ENCODE measurements around the gene WNT9A.

WNT9A gene

GRCh38 chr1:227934476-227935313 is 13.0 kb downstream of the WNT9A start (continued):
- TF ChIP-seq, protein P1, sequence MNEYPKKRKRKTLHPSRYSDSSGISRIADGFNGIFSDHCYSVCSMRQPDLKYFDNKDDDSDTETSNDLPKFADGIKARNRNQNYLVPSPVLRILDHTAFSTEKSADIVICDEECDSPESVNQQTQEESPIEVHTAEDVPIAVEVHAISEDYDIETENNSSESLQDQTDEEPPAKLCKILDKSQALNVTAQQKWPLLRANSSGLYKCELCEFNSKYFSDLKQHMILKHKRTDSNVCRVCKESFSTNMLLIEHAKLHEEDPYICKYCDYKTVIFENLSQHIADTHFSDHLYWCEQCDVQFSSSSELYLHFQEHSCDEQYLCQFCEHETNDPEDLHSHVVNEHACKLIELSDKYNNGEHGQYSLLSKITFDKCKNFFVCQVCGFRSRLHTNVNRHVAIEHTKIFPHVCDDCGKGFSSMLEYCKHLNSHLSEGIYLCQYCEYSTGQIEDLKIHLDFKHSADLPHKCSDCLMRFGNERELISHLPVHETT (tag by site-specific recombination; IDR thresholded peaks at IDR 0.05), result peak; percentile 98
- TF ChIP-seq ZNF623 (tag by site-specific recombination; IDR thresholded peaks at IDR 0.05), result no peak
- peak; percentile 57 for TF ChIP-seq ZEB2 (tag by site-specific recombination; IDR thresholded peaks at IDR 0.05)
- TF ChIP-seq, protein P2, sequence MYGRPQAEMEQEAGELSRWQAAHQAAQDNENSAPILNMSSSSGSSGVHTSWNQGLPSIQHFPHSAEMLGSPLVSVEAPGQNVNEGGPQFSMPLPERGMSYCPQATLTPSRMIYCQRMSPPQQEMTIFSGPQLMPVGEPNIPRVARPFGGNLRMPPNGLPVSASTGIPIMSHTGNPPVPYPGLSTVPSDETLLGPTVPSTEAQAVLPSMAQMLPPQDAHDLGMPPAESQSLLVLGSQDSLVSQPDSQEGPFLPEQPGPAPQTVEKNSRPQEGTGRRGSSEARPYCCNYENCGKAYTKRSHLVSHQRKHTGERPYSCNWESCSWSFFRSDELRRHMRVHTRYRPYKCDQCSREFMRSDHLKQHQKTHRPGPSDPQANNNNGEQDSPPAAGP (tag by site-specific recombination; IDR thresholded peaks at IDR 0.05), result peak; percentile 95
- TF ChIP-seq, protein P3, sequence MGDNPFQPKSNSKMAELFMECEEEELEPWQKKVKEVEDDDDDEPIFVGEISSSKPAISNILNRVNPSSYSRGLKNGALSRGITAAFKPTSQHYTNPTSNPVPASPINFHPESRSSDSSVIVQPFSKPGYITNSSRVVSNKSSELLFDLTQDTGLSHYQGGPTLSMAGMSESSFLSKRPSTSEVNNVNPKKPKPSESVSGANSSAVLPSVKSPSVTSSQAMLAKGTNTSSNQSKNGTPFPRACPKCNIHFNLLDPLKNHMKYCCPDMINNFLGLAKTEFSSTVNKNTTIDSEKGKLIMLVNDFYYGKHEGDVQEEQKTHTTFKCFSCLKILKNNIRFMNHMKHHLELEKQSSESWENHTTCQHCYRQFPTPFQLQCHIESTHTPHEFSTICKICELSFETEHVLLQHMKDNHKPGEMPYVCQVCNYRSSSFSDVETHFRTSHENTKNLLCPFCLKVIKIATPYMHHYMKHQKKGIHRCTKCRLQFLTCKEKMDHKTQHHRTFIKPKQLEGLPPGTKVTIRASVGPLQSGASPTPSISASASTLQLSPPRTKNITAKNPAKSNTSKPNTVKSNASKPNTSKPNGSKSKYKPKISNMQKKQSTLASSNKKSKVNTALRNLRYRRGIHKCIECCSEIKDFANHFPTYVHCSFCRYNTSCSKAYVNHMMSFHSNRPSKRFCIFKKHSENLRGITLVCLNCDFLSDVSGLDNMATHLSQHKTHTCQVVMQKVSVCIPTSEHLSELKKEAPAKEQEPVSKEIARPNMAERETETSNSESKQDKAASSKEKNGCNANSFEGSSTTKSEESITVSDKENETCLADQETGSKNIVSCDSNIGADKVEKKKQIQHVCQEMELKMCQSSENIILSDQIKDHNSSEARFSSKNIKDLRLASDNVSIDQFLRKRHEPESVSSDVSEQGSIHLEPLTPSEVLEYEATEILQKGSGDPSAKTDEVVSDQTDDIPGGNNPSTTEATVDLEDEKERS (tag by site-specific recombination; IDR thresholded peaks at IDR 0.05), result peak; percentile 80; the same call in 1 of the 2 replicates
- TF ChIP-seq ZNF155 (tag by site-specific recombination; IDR thresholded peaks at IDR 0.05), result peak; percentile 8; the same call in 1 of the 2 replicates
- no peak for TF ChIP-seq ZNF707 (tag by site-specific recombination; IDR thresholded peaks at IDR 0.05)
- TF ChIP-seq GLIS2 (tag by site-specific recombination; IDR thresholded peaks at IDR 0.05), result peak; percentile 29; the same call in 1 of the 2 replicates
- TF ChIP-seq BCL11A (tag by site-specific recombination; IDR thresholded peaks at IDR 0.05; ENCODE audit: low read depth), result peak; percentile 68
- 0 out of 2 replicates have a peak, but pooled peaks have one; percentile 64 for TF ChIP-seq ZBTB1 (tag by site-specific recombination; IDR thresholded peaks at IDR 0.05)
- no peak for TF ChIP-seq ZNF132 (tag by site-specific recombination; IDR thresholded peaks at IDR 0.05; ENCODE audit: borderline replicate concordance)
- no peak for TF ChIP-seq ZNF701 (tag by site-specific recombination; IDR thresholded peaks at IDR 0.05)
- peak; percentile 84 for TF ChIP-seq HIC1 (tag by site-specific recombination; IDR thresholded peaks at IDR 0.05)
- no peak for TF ChIP-seq ZNF529 (tag by site-specific recombination; IDR thresholded peaks at IDR 0.05; ENCODE audit: insufficient replicate concordance)
- TF ChIP-seq SP3 (tag by site-specific recombination; IDR thresholded peaks at IDR 0.05), result peak; percentile 64
- no peak for TF ChIP-seq ZNF174 (tag by site-specific recombination; IDR thresholded peaks at IDR 0.05)
- peak; percentile 43; the same call in 1 of the 2 replicates for TF ChIP-seq ZBTB10 (tag by site-specific recombination; IDR thresholded peaks at IDR 0.05)
- TF ChIP-seq ZSCAN4 (tag by site-specific recombination; IDR thresholded peaks at IDR 0.05), result no peak
- TF ChIP-seq BCL6B (tag by site-specific recombination; IDR thresholded peaks at IDR 0.05), result no peak
- TF ChIP-seq ZNF792 (tag by site-specific recombination; IDR thresholded peaks at IDR 0.05), result no peak
- no peak for TF ChIP-seq ZNF292 (tag by site-specific recombination; IDR thresholded peaks at IDR 0.05; ENCODE audit: borderline replicate concordance, low read depth)
- no peak for TF ChIP-seq ZNF626 (tag by site-specific recombination; IDR thresholded peaks at IDR 0.05)
- no peak for TF ChIP-seq ZNF530 (tag by site-specific recombination; IDR thresholded peaks at IDR 0.05; ENCODE audit: low read depth)

Data from HEK293 (cell line).